Activated gamma-delta T cell treated with Interleukin-2 at 50 U/mL for 16 hours (primary cell): Measurements from ENCODE around the gene TOMM20.

Experiments
- DNase-seq: peaks from one replicate; pipeline ENCODE4 v3.0.0-alpha.2; 2020

Gene TOMM20

DNA sequence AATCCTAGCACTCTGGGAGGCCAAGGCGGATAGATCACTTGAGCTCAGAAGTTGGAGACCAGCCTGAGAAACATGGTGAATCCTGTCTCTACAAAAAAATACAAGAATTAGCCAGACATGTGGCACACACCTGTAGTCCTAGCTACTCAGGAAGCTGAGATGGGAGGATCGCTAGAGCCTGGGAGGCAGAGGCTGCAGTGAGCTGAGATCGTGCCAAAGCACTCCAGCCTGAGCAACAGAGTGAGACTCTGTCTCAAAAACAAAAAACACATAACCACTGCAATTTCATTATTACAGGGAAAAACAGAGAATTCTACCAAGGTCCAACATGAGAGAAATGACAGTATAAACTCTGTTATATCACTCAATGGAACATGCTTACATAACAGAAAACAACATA, 4.4 kb upstream of the TOMM20 start:
- DNase-seq, result no peak

DNA sequence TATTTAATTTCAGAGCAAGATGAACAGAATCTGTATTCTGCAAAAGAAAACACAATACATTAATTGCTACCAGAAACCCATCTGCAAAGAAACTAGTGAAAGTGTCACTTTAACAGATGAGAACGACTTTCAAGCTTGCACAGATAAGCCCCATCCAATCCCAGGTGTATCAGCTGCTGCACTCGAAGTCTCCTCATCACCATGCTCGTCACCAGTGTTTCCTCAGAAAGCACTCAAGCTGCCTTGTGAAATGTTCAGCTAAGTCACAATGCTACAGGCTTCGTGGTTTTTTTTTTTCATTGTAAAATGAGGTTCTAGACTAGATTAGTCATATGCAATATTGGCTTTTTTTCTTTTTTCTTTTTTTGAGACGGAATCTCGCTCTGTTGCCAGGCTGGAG, 3.3 kb upstream of the TOMM20 start:
- DNase-seq, result no peak

DNA sequence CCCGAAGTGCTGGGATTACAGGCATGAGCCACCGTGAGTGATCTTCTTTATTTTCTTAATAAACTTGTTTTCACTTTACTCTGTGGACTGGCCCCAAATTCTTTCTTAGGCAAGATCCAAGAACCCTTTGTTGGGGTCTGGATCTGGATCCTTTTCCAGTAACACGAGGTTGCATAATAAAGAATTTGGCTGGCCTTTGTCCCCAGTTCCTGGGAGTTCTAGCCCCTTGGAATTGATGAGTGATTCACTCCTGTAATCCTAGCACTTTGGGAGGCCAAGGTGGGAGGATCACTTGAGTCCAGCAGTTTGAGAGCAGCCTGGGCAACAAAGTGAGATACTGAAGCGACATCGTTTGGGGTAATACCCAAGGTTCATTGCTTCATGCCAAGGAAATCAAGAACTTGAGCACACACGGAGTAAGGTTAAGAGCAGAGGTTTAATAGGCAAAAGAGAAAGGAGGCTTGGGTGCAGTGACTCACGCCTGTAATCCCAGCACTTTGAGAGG, 2.2 kb upstream of the TOMM20 start:
- DNase-seq, result no peak

DNA sequence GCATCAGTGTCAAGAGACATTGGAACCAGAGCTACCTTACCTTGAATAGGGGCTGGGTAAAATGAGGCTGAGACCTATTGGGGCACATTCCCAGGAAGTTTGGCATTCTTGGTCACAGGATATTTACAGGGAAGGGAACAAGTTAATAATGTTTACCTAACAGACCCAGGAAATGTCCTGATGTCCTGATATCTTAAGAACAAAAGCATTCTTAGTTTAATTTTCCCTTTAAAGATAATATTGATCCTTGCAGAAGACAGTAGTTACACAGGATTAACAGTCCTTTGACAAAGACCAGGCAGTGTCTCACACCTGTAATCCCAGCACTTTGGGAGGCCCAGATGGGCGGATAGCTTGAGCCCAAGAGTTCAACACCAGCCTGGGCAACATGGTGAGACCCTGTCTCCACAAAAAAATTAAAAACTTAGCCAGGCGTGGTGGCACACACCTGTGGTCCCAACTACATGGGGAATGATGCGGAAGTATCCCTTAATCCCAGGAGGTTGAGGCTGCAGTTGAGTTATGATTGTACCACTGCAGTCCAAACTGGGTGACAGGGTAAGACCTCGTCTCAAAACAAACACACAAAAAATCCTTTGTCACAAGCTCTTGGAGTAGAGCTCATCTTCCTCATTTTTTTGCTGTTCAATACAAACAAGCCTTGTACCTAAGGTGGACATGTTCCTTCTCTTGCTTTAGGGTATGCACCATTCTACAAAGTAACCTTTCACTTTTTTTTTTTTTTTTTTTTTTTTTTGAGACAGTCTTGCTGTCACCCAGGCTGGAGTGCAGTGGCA, 1.3 kb upstream of the TOMM20 start:
- no peak for DNase-seq

DNA sequence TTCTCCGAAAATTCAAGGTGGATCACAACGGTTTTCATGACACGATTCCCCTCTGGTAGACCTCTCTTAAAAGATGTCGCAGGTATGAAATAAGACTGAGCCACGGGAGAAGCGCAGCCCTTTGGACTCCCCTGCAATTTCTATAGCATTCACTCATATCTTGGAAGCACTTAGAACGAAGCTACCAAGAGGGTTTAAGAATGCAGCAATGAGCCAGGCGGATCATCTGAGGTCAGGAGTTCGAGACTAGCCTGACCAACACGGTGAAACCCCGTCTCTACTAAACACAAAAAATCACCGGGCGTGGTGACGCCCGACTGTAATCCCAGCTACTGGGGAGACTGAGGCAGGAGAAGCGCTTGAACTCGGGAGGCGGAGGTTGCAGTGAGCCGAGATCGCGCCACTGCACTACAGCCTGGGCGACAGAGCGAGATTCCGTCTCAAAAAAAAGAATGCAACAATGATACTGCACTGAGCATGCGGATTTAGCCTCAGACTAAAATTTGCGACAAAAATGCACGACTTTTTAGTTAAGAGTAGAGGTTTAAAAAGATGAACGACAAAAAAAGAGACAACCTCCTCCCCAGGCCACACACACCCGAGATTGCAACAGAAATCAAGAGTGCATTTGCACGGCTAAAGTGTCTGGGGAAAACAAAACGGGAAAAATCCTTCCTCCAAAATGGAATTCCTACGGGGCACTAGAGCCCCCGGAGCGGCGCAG, 743 bp downstream of the TOMM20 start:
- DNase-seq, result no peak

DNA sequence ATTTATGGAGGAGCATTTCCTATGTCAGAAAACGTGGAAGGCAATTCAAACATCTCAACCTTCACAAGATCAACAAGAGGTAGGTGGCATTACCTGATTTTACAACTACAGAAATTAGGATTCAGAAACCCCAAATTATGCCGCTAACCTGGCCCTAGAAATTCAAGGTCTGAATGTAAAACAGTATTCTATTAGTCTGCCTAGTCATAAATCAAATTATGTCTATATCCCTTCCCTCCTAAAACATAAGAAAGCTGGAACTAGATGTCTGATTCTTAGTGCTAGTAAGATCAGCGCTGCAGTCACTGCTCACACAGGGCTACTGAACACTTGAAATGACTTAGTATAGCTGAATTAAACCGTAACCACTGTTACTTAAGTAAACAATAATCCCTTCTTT, 1.4 kb downstream of the TOMM20 start:
- no peak for DNase-seq

DNA sequence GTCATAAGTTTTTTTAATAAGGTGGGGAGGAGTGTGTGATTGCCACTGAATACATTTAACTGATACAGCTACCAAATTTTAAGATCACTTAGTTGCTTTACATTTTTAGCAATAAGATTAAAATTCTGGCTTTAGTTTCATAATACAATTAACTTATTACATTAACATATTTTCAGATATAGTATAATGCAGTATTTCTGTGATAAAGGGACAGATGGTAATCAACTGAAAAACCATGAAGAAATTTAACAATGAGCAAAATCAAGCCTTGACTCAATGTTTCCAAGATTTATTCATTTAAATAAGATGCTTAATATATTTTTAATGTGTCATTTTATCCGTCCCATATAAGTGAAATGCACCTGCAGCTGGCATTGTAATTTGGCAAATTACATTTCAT, 4.0 kb downstream of the TOMM20 start:
- DNase-seq, result no peak

DNA sequence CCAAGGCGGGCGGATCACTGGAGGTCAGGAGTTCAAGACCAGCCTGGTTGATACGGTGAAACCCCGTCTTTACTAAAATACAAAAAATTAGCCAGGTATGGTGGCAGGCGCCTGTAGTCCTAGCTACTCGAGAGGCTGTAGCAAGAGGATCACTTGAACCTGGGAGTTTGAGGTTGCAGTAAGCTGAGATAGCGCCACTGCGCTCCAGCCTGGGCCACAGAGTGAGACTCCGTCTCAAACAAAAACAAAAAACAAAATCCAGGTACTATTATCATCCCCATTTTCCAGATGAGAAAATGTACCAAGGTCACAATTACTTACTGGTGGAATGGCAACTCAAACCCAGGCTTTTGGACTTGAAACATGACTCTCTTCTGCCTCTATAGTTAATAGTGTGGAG, 4.5 kb downstream of the TOMM20 start:
- no peak for DNase-seq

DNA sequence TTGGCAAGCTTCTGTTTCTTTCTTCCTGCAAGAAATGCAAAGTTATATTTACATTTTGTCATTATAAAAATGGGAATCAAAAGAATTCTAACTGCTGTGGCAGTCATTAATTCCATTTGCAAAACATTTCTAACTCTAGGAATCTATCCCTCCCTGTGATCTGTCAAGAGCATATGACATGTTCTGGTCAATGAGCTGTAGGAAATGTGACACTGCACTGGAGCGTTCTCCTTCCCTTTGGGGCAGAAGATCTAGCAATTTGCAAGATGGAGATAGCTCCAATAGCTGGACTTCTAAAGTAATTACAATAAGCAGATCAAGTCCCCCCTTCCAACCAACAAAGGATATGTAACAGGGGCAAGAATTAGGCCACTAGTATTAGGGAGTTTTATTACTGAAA, 6.3 kb downstream of the TOMM20 start:
- DNase-seq, result no peak

DNA sequence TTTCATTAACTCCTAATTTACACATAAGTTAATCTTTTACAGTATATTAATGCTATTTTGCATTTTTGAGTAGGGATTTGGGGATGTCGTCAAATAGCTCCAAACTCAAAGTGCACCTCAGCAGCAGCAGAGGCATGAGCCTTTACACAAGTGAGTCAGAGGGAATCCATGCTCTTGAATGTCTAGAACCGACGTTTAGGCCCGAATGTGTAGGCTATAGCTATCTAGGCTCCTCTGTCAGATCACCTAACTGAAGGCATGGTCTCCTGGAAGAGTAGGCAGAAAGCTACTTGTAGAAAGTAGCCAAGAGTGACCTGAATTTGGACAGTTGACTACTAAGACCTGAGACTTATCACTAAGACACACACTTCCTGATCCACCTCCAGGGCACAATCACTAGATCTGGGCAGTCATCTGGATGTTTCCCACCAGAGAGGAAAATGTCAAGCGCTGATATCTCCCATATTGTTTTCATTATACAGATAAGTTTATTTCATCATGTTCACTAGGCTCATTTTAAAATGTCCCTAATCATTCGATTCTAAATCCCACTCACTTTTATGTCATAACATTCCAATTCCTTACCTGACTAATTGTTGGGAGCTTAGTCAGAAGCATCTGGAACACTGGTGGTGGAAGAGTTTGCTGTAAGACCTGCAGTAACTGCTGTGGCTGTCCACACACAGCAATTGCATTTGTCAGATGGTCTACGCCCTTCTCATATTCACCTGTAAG, 15.3 kb downstream of the TOMM20 start:
- DNase-seq, result no peak

DNA sequence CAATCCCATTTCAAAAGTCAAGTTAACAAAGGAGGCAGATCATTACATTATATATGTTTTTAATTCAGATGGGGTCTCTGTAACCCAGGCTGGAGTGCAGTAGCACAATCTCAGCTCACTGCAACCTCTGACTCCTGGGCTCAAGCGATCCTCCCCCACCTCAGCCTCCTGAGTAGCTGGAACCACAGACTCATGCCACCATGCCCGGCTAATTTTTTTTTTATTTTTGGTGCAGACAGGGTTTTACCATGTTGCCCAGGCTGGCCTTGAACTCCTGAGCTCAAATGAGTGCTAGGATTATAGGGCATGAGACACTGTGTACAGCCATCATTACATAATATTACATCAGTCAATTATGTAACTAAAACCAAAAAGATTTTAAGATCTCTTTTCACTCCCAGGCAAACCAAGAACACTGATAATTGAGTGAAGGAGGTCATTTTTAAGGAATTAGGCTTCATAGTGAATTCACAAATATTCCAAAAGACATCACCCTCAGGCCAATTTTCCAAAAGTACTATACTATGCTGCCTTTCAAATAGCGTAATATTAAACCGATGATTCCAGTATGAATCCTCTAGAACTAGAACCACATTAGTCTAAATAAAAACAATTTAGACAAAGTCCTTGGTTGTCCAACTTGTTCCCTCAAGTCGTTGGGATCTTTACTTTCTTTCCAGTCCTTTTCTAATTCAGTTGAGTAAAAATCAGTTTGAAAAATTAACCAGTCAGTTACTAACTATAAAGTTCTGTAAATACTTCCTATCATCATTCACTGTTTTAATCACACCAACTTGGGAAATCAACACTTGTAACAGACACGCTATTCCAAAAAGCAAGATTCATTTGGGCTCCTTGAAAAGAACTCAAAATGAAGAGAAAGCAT, 16.1 kb downstream of the TOMM20 start:
- no peak for DNase-seq

DNA sequence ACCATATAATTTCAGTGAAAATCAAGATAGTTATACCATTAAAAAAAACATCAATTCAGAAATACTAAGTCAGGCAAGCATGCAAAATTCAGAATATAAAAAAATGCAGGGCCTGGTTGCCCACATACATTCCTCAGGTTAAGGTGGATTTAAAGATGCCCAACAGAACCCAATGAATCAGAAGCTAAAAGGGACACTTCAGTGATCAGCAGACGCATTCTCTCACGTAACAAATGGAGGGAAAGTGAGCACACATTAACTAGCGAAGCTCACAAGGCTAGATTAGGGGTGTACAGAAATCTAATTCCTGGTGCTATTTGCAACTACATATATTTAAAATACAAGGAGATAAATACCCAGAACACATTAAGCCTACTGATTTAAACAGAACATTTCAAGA, 17.5 kb downstream of the TOMM20 start:
- DNase-seq, result no peak

DNA sequence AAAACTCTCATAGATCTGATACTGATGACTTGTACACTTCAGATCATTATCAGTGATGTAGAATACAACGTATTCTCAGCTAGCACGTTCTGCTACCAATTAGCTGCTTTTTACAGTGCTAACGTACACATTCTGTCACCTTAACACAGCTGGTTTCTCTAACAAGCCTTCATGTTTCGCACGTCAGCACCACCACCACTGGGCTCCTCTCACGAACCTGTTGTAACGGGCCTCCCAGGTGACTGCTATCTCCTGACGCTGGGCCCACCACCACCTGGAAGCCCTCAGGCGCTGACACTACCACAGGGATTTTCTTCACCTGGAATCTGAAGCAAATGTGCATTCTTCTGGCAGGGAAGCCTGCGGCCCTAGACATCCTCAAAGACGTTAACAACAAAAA, 19.8 kb downstream of the TOMM20 start:
- no peak for DNase-seq

DNA sequence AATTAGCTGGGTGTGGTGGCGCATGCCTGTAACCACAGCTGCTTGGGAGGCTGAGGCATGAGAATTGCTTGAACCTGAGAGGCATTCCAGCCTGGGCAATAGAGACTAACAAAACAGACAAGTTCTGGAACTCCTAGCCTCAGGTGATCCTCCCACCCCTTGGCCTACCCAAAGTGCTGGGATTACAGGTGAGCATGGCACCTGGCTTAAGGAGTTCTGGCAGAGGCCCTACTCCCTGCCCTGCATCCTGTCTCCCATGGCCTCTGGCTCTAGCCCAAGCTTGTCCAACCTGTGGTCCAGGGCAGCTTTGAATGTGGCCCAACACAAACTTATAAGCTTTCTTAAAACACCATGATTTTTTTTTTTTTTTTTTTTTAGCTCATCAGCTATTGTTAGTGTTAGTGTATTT, 20.4 kb downstream of the TOMM20 start:
- no peak for DNase-seq

DNA sequence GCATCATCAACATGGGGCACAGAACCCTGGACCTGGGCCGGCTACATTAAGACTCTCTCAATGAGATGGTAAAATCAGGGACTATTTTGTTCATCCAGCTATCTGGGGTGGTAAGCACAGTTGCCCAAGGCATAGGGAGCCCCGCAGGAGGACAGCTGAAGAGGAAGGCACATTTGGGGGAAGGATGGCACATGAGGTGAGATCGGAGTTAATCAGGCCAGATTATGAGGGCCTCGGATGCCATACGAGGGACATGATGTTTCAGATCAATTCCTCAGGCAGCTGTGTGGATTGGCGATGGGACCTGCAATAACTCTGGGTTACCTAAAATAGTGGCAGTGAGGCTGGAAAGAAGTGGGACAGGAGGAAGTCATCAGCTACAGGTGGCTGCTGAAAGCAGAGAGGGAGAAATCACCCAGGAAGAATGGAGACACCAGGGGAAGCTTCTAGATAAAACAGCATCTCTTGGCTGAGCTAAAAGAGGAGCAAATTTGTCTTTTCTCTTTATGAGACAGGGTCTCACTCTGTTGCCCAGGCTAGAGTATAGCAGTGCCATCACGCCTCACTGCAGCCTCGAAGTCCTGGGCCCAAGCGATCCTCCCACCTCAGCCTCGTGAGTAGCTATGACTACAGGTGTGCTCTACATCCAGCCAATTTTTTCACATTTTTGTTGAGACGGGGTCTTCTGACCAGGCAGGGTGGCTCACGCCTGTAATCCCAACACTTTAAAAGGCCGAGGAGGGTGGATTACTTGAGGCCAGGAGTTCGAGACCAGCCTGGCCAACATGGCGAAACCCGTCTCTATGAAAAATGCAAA, 21.1 kb downstream of the TOMM20 start:
- DNase-seq, result no peak

DNA sequence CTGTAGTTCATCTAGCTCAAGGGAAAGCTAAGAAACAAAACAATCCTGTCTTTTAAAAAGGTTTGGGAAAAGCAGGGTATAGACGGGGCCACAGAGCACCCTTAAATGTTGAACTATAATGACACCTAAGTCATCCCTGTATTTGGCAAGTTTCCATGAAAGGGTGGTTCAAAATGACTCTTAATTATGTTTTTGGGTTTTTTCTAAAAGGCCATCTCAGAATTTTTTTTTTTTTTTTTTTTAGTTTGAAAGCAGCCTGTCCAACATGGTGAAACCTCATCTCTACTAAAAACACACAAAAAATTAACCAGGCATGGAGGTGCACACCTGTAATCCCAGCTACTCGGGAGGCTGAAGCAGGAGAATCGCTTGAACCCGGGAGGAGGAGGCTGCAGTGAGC, 22.2 kb downstream of the TOMM20 start:
- no peak for DNase-seq

DNA sequence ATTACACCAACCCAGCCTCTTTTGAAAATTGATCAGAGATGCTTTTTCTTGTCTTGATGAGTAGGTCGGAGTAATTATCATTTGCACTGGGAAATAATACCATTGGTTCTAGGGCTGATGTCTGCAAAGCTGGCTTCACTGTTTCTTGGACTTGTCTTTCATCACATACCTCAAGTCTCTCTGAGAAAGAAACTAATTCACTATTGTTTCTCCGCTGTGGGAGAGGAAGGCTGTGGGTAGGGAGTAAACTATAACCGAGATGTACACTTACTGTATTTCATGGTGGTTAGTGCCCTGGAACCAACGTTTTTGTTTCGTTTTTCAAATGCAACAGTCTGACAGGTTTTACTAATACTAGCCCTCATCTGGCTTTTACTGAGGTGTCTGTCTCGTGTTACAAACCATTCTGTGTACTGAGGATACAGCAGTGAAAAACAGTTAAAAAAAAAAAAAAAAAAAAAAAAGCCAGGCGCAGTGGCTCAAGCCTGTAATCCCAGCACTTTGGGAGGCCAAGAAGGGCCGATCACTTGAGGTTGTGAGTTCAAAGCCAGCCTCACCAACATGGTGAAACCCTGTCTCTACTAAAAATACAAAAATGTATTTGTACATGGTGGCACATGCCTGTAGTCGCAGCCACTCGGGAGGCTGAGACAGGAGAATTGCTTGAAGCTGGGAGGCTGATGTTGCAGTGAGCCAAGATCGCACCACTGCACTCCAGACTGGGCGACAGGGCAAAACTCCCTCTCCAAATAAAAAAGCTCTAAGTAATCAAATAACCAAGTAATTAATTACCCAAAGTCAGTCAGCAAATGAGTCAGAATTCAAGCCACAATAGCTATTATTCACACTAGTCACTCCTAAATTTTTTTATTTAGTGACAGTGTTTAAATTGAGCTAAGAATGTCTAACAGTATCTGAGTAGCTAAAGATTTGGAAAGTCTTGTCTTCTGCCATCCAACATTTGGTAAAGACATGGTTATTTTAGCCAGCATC, 23.3 kb downstream of the TOMM20 start:
- DNase-seq, result no peak

DNA sequence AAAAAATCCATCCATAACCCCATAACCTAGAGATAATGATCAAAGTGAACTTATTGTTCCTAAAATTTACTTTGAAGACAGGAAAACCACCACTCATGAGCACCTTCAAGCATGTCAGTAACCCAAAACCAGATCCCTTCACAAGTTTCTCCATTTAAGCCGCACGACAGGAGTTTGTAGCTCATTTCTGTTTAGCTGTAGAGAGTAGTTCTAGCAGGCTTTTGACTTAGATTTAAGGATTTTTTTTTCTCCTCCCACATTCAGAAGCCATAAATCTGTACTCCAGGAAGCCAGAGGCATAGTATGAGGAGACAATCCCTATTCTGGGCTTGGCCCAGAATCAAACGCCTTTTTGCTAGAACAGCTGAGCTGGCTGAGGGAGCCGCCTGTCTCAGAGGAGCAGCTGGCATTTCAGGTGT, 25.6 kb downstream of the TOMM20 start:
- no peak for DNase-seq

DNA sequence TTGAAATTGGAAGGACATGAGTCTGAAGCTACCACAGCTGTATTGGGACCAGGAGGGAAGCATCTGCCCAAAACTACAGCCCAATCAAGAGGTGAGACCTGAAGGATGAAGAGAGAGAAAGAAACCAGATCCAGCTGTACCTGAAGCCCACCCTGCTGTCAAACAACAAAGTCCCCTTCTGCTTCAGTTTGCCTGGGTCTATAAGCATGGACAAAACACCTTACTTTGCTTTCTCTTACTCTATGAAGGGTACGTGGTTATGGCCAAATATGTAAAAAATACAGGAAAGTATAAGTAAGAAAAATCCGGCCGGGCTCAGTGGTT, 26.4 kb downstream of the TOMM20 start:
- no peak for DNase-seq

DNA sequence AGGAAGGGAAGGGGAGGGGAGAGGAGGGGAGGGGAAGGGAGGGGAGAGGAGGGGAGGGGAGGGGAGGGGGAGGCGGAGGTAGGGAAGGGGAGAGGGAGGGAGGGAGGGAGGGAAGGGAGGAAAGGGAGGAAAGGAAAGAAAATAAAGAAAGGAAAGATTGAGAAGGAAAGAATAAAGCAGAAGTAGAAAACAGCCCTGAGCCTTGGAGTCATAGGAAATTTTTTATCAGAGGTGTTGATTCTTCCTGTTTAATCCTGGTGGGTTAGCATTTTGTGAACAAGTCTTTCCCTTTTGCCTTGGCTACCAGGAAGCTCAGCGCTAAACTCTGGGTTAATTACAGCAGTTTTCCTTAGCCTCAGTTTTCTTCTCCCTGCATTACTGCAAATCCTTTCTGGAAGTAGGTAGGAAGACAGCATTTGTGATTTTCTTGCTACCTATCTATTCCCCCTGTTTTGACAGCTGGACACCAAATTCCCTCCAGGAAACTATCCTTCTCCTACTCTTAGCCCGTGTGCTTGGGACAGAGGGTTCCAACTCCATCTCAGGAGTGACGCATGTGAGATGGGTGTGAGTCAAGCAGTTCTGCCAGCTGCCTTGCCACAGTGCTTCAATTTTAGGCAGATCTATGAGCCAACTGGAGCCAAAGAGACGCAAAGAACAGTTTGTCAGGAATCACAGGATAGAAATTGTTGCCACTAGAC, 26.9 kb downstream of the TOMM20 start:
- DNase-seq, result no peak
